Stomach (tissue), 9 donors: ENCODE results near the gene FLVCR1. TPM values are rescaled to one million over a fixed set of nuclear protein-coding genes. Genes with fewer than 3 reads are reported as not detected.

ENCODE experiments used
- DNase-seq, 2 donors: peaks; one replicate each; pipeline versions ENCODE4 v3.0.0 to v3.0.0-alpha.2; 2013 to 2019
- H3K27ac ChIP-seq, 5 donors: fragments of 200-600 bp in 4 of 5; sonication (generic) in 4 of 5; one replicate each; pipeline ENCODE4 v1.5.1; 2013 to 2019; ENCODE audit warnings: mild to moderate bottlenecking in 1 of 5, moderate library complexity in 1 of 5
- H3K27me3 ChIP-seq, 3 donors: fragments of 200-600 bp; sonication (generic); one replicate each; pipeline ENCODE4 v1.5.1; 2017 to 2019; ENCODE audit warnings: mixed run types in 1 of 3
- H3K36me3 ChIP-seq, 4 donors: fragments of 200-600 bp; sonication (generic); 1 replicate in 3 of 4; 2 replicates in 1 of 4; pipeline ENCODE4 v1.5.1; 2016 to 2019
- H3K4me1 ChIP-seq, 4 donors: fragments of 200-600 bp; sonication (generic); one replicate each; pipeline ENCODE4 v1.5.1; 2016 to 2019
- H3K4me3 ChIP-seq, 4 donors: fragments of 200-600 bp; sonication (generic) in 3 of 4; one replicate each; pipeline ENCODE4 v1.5.1; 2016 to 2019; ENCODE audit warnings: mild to moderate bottlenecking in 1 of 4
- H3K9me3 ChIP-seq, 4 donors: fragments of 200-600 bp; sonication (generic); one replicate each; pipeline ENCODE4 v1.5.1; 2016 to 2019
- CTCF ChIP-seq, 7 experiments: fragments of 450-650 bp in 4 of 7; fragments of 200-600 bp in 3 of 7; sonication (generic) in 3 of 7; IDR thresholded peaks; one replicate each; pipeline ENCODE4 v1.5.1; 2016 to 2019; ENCODE audit warnings: antibody characterized with exemption in 7 of 7, control low read depth in 2 of 7, mild to moderate bottlenecking in 1 of 7
- EP300 ChIP-seq: sonication (generic); formaldehyde crosslinking; IDR thresholded peaks from one replicate; pipeline ENCODE4 v1.6.1; 2017; ENCODE audit warnings: antibody characterized with exemption
- POLR2A ChIP-seq, 4 donors: fragments of 450-650 bp; IDR thresholded peaks; one replicate each; pipeline ENCODE4 v1.6.1; 2016; ENCODE audit warnings: antibody characterized with exemption in 4 of 4, control low read depth in 2 of 4, mild to moderate bottlenecking in 1 of 4, moderate library complexity in 1 of 4
- POLR2AphosphoS5 ChIP-seq, 3 donors: sonication (generic); formaldehyde crosslinking; IDR thresholded peaks; one replicate each; pipeline ENCODE4 v1.6.1; 2016; ENCODE audit warnings: antibody characterized with exemption in 3 of 3
- WGBS, 5 donors: extraction: QIAGEN DNeasy Blood & Tissue Kit in 3 of 5; methylation state at CpG; one replicate each; pipeline versions ENCODE4 v1.1.5 to v1.1.7; 2013 to 2018; 5-methylcytosine and 5-hydroxymethylcytosine counted together
- intact Hi-C: fragments of 100-400 bp; cut with DNase I; formaldehyde crosslinking; loops from one replicate; pipeline ENCODE4 v1.15.1; 2023; ENCODE audit warnings: low total_unique reads
- polyA plus RNA-seq, 3 donors: library from polyadenylated mRNA; stranded (reverse); fragments of 200-250 nt; gene quantifications; one replicate each; pipeline ENCODE4 v1.2.3, GENCODE V29; 2013
- total RNA-seq, 5 donors: library from RNA; depleted of rRNA; stranded (reverse); fragments of >200 nt; gene quantifications; one replicate each; pipeline versions ENCODE4 v1.1.0 to v1.2.3, GENCODE V29; 2014 to 2016
- donor health status: healthy with polysubstance abuse.
- donor health status: Bipolar disorder and iron deficiency.
- donor health status: healthy.

FLVCR1 gene
- total and polyA plus RNA-seq, 8 donors, result 0.61 to 19.1 (median 6.3) TPM

GRCh38 chr1:212933815-212934471 lies 75.9 kb downstream of the FLVCR1 start:
- no peak for TF ChIP-seq EP300
- no peak for TF ChIP-seq POLR2AphosphoS5 (IDR thresholded peaks at IDR 0.05)
- no peak for TF ChIP-seq POLR2A (IDR thresholded peaks at IDR 0.05)
- no peak for TF ChIP-seq CTCF (IDR thresholded peaks at IDR 0.05)
- WGBS, 5 donors, result 88 to 100% (median 90%) methylated on average over 1 of the region's 1 CpG
- intact Hi-C loops, result no loop called here
- no peak overlapping the region for H3K4me3 ChIP-seq
- no peak overlapping the region for H3K27ac ChIP-seq
- no peak for DNase-seq
- H3K27me3 ChIP-seq, result no peaks in the 10 kb centered on the region
- no peaks in the 10 kb centered on the region for H3K9me3 ChIP-seq
- H3K4me1 ChIP-seq, result no peaks in the 10 kb centered on the region
- no peaks in the 10 kb centered on the region for H3K36me3 ChIP-seq

GRCh38 chr1:212935387-212935981 lies 77.4 kb downstream of the FLVCR1 start:
- TF ChIP-seq POLR2A (IDR thresholded peaks at IDR 0.05) (no peak), CTCF (IDR thresholded peaks at IDR 0.05) (no peak), POLR2AphosphoS5 (IDR thresholded peaks at IDR 0.05) (no peak), EP300 (no peak)

GRCh38 chr1:212937034-212937433 lies 79.0 kb downstream of the FLVCR1 start:
- Histone ChIP-seq H3K36me3 (no peaks in the 10 kb centered on the region), H3K4me3 (no peak overlapping the region), H3K27ac (no peak overlapping the region), H3K27me3 (no peaks in the 10 kb centered on the region), H3K4me1 (no peaks in the 10 kb centered on the region), H3K9me3 (peaks cover 0 to 8% (median 3%) of the 10 kb centered on the region in 4 donors)
- no peak for TF ChIP-seq POLR2AphosphoS5 (IDR thresholded peaks at IDR 0.05)
- no peak for TF ChIP-seq POLR2A (IDR thresholded peaks at IDR 0.05)
- TF ChIP-seq EP300, result no peak
- TF ChIP-seq CTCF (IDR thresholded peaks at IDR 0.05), result no peak
- no peak for DNase-seq
- intact Hi-C loops, result no loop called here
- 94 to 97% (median 96%) methylated on average over 3 of the region's 3 CpGs for WGBS, 5 donors

More at GRCh38 chr1:212935387-212935981, 77.4 kb downstream of the FLVCR1 start:
- H3K36me3 ChIP-seq, result no peaks in the 10 kb centered on the region
- no peak overlapping the region for H3K27ac ChIP-seq
- H3K4me1 ChIP-seq, result no peaks in the 10 kb centered on the region
- H3K9me3 ChIP-seq, result peaks cover 0 to 2% (median under 1%) of the 10 kb centered on the region in 4 donors
- H3K4me3 ChIP-seq, result no peak overlapping the region
- intact Hi-C loops, result no loop called here
- no peaks in the 10 kb centered on the region for H3K27me3 ChIP-seq
- DNase-seq, result no peak
- 82 to 93% (median 88%) methylated on average over 7 of the region's 7 CpGs for WGBS, 5 donors

- Histone ChIP-seq H3K36me3 (no peaks in the 10 kb centered on the region), H3K27me3 (no peaks in the 10 kb centered on the region), H3K27ac (no peak overlapping the region), H3K4me1 (no peaks in the 10 kb centered on the region), H3K9me3 (peaks cover 0 to 8% (median 3%) of the 10 kb centered on the region in 4 donors), H3K4me3 (no peak overlapping the region)
- WGBS, 5 donors, result 93 to 96% (median 95%) methylated on average over 6 of the region's 6 CpGs
- no peak for TF ChIP-seq POLR2A (IDR thresholded peaks at IDR 0.05)
- TF ChIP-seq POLR2AphosphoS5 (IDR thresholded peaks at IDR 0.05), result no peak
- no peak for TF ChIP-seq CTCF (IDR thresholded peaks at IDR 0.05)
- no peak for TF ChIP-seq EP300
- DNase-seq, result no peak
- intact Hi-C loops, result no loop called here
Observed at GRCh38 chr1:212938846-212939245, 80.8 kb downstream of the FLVCR1 start.
